HCT116 (cell line): ENCODE data around the gene CACNA2D3. TPM values are rescaled to one million over a fixed set of nuclear protein-coding genes. Genes with fewer than 3 reads are reported as not detected.

Experiments used
- ATAC-seq: fragments of 200-7000 bp; cut with Tn5 transposase; 2 replicates; pipeline ENCODE4 v1.9.1; 2020; ENCODE audit warnings: mild to moderate bottlenecking, moderate library complexity
- BruUV-seq: library from RNA; stranded (reverse); fragments of 400-500 nt; replicated peaks from 2 replicates; lab custom pipeline; 2021; lab: Mats Ljungman, UMichigan
- CTCF ChIA-PET: fragments of 300-600 bp; sonication (Branson Sonifier 250); formaldehyde crosslinking; loops from one replicate; lab custom pipeline; 2021; ENCODE audit warnings: antibody characterized with exemption; lab: Charles Lee
- POLR2A ChIA-PET: fragments of 300-600, 350-600 bp; sonication (Branson Sonifier 250); formaldehyde crosslinking; loops from one replicate; lab custom pipeline; 2021; ENCODE audit warnings: antibody characterized with exemption; lab: Charles Lee
- RAD21 ChIA-PET, 2 experiments: fragments of 300-600 bp; sonication (Branson Sonifier 250); formaldehyde crosslinking; loops; one replicate each; lab custom pipeline; 2023; ENCODE audit warnings: low total read pairs in 2 of 2; ENCODE audit not compliant: uncharacterized antibody in 2 of 2, unreplicated experiment in 2 of 2, low non-redundant PET in 1 of 2; lab: Charles Lee
- DNase-seq: peaks from one replicate; pipeline ENCODE4 v3.0.0-alpha.2; 2010; ENCODE audit warnings: low read depth, low spot score
- H2AFZ ChIP-seq: fragments of 200-600 bp; shearing (Covaris generic), sonication (generic); 2 replicates; pipeline ENCODE4 v1.6.1; 2017; ENCODE audit warnings: low read depth, mixed run types, mixed read lengths, antibody characterized with exemption, low read length; ENCODE audit not compliant: poor library complexity, severe bottlenecking
- H3K27ac ChIP-seq: 2 replicates; pipeline ENCODE4 v1.5.1; 2012; ENCODE audit warnings: low read depth, low read length
- H3K27me3 ChIP-seq: fragments of 200-600 bp; sonication (generic); 2 replicates; pipeline ENCODE4 v1.6.1; 2016; ENCODE audit warnings: mixed run types, low read length, mixed read lengths; ENCODE audit not compliant: insufficient read depth
- H3K36me3 ChIP-seq, 2 experiments: fragments of 200-500 bp in 1 of 2; fragments of 200-600 bp in 1 of 2; sonication (Bioruptor generic) in 1 of 2; sonication (generic) in 1 of 2; 2 replicates each; pipeline versions ENCODE4 v1.5.1 to v1.6.1; 2014 to 2016; ENCODE audit warnings: low read length in 2 of 2, inconsistent platforms in 1 of 2, mixed read lengths in 1 of 2, mixed run types in 1 of 2; ENCODE audit not compliant: insufficient read depth in 2 of 2, control insufficient read depth in 1 of 2
- H3K4me1 ChIP-seq, 2 experiments: fragments of 200-600 bp in 1 of 2; sonication (generic) in 1 of 2; 2 replicates each; pipeline versions ENCODE4 v1.5.1 to v1.6.1; 2012 to 2017; ENCODE audit warnings: low read length in 2 of 2, inconsistent platforms in 1 of 2, mild to moderate bottlenecking in 1 of 2, mixed read lengths in 1 of 2, mixed run types in 1 of 2, moderate library complexity in 1 of 2; ENCODE audit not compliant: insufficient read depth in 2 of 2, control insufficient read depth in 1 of 2
- H3K4me2 ChIP-seq: fragments of 200-600 bp; sonication (generic); 2 replicates; pipeline ENCODE4 v1.6.1; 2017; ENCODE audit warnings: mixed run types, low read length, mixed read lengths
- H3K4me3 ChIP-seq, 2 experiments: fragments of 200-600 bp in 1 of 2; sonication (generic) in 1 of 2; replicated peaks in 1 of 2; 2 replicates each; pipeline ENCODE4 v1.5.1; 2011 to 2016; ENCODE audit warnings: low read length in 2 of 2, control low read depth in 1 of 2, low read depth in 1 of 2, mild to moderate bottlenecking in 1 of 2, mixed read lengths in 1 of 2, mixed run types in 1 of 2
- H3K79me2 ChIP-seq: fragments of 200-600 bp; sonication (generic); 2 replicates; pipeline ENCODE4 v1.6.1; 2017; ENCODE audit warnings: mild to moderate bottlenecking, mixed run types, low read length, moderate library complexity, mixed read lengths; ENCODE audit not compliant: insufficient read depth
- H3K9ac ChIP-seq: fragments of 200-600 bp; sonication (generic); 2 replicates; pipeline ENCODE4 v1.6.1; 2016; ENCODE audit warnings: low read length, mixed read lengths
- H3K9me2 ChIP-seq: fragments of 200-600 bp; sonication (generic), shearing (Covaris generic); 2 replicates; pipeline ENCODE4 v1.6.1; 2017; ENCODE audit warnings: mixed run types, mild to moderate bottlenecking, moderate library complexity; ENCODE audit not compliant: insufficient read depth
- H3K9me3 ChIP-seq, 2 experiments: fragments of 200-500 bp in 1 of 2; fragments of 200-600 bp in 1 of 2; sonication (Bioruptor generic) in 1 of 2; sonication (generic) in 1 of 2; 2 replicates each; pipeline ENCODE4 v1.6.1; 2014 to 2017; ENCODE audit warnings: low read length in 2 of 2, mixed read lengths in 2 of 2, inconsistent platforms in 1 of 2, low read depth in 1 of 2, mild to moderate bottlenecking in 1 of 2, mixed run types in 1 of 2, moderate library complexity in 1 of 2; ENCODE audit not compliant: control insufficient read depth in 1 of 2, insufficient read depth in 1 of 2
- H4K20me1 ChIP-seq: fragments of 200-600 bp; sonication (generic), shearing (Covaris generic); 2 replicates; pipeline ENCODE4 v1.6.1; 2017; ENCODE audit warnings: mixed run types, mild to moderate bottlenecking, moderate library complexity; ENCODE audit not compliant: insufficient read depth
- CEBPB ChIP-seq: IDR thresholded peaks from 2 replicates; pipeline ENCODE4 v1.6.1; 2012; ENCODE audit warnings: low read depth
- EGR1 ChIP-seq: IDR thresholded peaks from 2 replicates; pipeline ENCODE4 v1.6.1; 2012; ENCODE audit warnings: low read depth
- ELF1 ChIP-seq: IDR thresholded peaks from 2 replicates; pipeline ENCODE4 v1.6.1; 2012; ENCODE audit warnings: low read depth, borderline replicate concordance
- EZH2 ChIP-seq: fragments of 200-600 bp; sonication (generic); IDR thresholded peaks from 2 replicates; pipeline ENCODE4 v1.6.1; 2017; ENCODE audit warnings: antibody characterized with exemption, mixed run types
- EZH2phosphoT487 ChIP-seq: fragments of 200-600 bp; IDR thresholded peaks from 2 replicates; pipeline ENCODE4 v1.6.1; 2018; ENCODE audit warnings: antibody characterized with exemption, borderline replicate concordance
- FOSL1 ChIP-seq: IDR thresholded peaks from 2 replicates; pipeline ENCODE4 v1.6.1; 2012; ENCODE audit warnings: low read depth
- POLR2A ChIP-seq: IDR thresholded peaks from 2 replicates; pipeline ENCODE4 v1.7.0; 2011; ENCODE audit warnings: borderline replicate concordance; ENCODE audit not compliant: insufficient read depth, insufficient read length; ENCODE audit errors: extremely low read depth
- RAD21 ChIP-seq: IDR thresholded peaks from 2 replicates; pipeline ENCODE4 v1.6.1; 2012; ENCODE audit warnings: low read depth, mild to moderate bottlenecking
- SIN3A ChIP-seq: IDR thresholded peaks from 2 replicates; pipeline ENCODE4 v1.6.1; 2012; ENCODE audit warnings: low read depth
- SP1 ChIP-seq: IDR thresholded peaks from 2 replicates; pipeline ENCODE4 v1.6.1; 2012; ENCODE audit warnings: low read depth
- SRF ChIP-seq: IDR thresholded peaks from 2 replicates; pipeline ENCODE4 v1.6.1; 2012; ENCODE audit warnings: low read depth
- TCF7L2 ChIP-seq: IDR thresholded peaks from 2 replicates; pipeline ENCODE4 v1.7.0; 2011; ENCODE audit warnings: borderline replicate concordance, inconsistent platforms; ENCODE audit not compliant: insufficient read depth, insufficient read length; ENCODE audit errors: extremely low read depth
- ZFX ChIP-seq: fragments of 450-650 bp; IDR thresholded peaks from 2 replicates; pipeline ENCODE4 v1.6.1; 2017
- ZNF274 ChIP-seq: fragments of 200-500 bp; sonication (Bioruptor generic); IDR thresholded peaks from 2 replicates; pipeline ENCODE4 v1.6.1; 2014; ENCODE audit warnings: mild to moderate bottlenecking, low read depth, low read length, inconsistent platforms
- intact Hi-C: fragments of 100-400 bp; cut with micrococcal nuclease; formaldehyde crosslinking; loops from 2 replicates; pipeline ENCODE4 v1.10.0; 2022
- total RNA-seq: library from RNA; stranded (reverse); gene quantifications from one replicate; pipeline ENCODE4 v1.2.1, GENCODE V29; 2021; ENCODE audit not compliant: unreplicated experiment
- TF ChIP-seq, protein P1 (sequence below): IDR thresholded peaks from 2 replicates; pipeline ENCODE4 v1.6.1; 2012; ENCODE audit warnings: low read depth
- TF ChIP-seq, protein P2 (sequence below): IDR thresholded peaks from 2 replicates; pipeline ENCODE4 v1.6.1; 2011; ENCODE audit warnings: mild to moderate bottlenecking, low read length, moderate library complexity; ENCODE audit not compliant: insufficient replicate concordance; ENCODE audit errors: extremely low read depth
- TF ChIP-seq, protein P3 (sequence below): IDR thresholded peaks from 2 replicates; pipeline ENCODE4 v1.6.1; 2012

Gene CACNA2D3
- total RNA-seq, 1 experiment from 2014 or later, result 0.20 TPM

DNA sequence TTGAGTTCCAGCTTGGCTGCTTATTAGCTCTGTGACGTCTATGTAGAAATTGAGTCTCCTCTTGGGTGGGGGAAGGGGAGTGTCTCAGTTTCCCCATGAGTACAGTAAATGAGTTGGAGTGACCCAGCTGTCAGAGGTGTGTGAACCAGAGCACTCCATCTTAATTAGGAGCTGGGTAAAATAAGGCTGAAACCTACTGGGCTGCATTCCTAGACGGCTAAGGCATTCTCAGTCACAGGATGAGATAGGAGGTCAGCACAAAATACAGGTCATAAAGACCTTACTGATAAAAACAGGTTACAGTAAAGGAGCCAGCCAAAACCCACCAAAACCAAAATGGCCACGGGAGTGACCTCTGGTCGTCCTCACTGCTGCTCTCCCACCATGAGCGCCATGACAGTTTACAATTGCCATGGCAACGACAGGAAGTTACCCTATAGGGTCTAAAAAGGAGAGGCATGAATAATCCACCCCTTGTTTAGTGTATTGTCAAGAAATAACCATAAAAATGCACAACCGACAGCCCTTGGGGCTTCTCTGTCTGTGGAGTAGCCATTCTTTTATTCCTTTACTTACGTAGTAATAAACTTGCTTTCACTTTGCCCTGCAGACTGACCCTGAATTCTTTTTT, 222.4 kb downstream of the CACNA2D3 start:
- TF ChIP-seq, protein P1, sequence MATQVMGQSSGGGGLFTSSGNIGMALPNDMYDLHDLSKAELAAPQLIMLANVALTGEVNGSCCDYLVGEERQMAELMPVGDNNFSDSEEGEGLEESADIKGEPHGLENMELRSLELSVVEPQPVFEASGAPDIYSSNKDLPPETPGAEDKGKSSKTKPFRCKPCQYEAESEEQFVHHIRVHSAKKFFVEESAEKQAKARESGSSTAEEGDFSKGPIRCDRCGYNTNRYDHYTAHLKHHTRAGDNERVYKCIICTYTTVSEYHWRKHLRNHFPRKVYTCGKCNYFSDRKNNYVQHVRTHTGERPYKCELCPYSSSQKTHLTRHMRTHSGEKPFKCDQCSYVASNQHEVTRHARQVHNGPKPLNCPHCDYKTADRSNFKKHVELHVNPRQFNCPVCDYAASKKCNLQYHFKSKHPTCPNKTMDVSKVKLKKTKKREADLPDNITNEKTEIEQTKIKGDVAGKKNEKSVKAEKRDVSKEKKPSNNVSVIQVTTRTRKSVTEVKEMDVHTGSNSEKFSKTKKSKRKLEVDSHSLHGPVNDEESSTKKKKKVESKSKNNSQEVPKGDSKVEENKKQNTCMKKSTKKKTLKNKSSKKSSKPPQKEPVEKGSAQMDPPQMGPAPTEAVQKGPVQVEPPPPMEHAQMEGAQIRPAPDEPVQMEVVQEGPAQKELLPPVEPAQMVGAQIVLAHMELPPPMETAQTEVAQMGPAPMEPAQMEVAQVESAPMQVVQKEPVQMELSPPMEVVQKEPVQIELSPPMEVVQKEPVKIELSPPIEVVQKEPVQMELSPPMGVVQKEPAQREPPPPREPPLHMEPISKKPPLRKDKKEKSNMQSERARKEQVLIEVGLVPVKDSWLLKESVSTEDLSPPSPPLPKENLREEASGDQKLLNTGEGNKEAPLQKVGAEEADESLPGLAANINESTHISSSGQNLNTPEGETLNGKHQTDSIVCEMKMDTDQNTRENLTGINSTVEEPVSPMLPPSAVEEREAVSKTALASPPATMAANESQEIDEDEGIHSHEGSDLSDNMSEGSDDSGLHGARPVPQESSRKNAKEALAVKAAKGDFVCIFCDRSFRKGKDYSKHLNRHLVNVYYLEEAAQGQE, result no peak
- no peak for TF ChIP-seq EZH2
- no peak for TF ChIP-seq SP1
- TF ChIP-seq, protein P2, sequence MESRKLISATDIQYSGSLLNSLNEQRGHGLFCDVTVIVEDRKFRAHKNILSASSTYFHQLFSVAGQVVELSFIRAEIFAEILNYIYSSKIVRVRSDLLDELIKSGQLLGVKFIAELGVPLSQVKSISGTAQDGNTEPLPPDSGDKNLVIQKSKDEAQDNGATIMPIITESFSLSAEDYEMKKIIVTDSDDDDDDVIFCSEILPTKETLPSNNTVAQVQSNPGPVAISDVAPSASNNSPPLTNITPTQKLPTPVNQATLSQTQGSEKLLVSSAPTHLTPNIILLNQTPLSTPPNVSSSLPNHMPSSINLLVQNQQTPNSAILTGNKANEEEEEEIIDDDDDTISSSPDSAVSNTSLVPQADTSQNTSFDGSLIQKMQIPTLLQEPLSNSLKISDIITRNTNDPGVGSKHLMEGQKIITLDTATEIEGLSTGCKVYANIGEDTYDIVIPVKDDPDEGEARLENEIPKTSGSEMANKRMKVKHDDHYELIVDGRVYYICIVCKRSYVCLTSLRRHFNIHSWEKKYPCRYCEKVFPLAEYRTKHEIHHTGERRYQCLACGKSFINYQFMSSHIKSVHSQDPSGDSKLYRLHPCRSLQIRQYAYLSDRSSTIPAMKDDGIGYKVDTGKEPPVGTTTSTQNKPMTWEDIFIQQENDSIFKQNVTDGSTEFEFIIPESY, result no peak
- no peak for TF ChIP-seq ELF1
- TF ChIP-seq, protein P3, sequence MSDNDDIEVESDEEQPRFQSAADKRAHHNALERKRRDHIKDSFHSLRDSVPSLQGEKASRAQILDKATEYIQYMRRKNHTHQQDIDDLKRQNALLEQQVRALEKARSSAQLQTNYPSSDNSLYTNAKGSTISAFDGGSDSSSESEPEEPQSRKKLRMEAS, result no peak
- no peak for TF ChIP-seq FOSL1
- no peak for TF ChIP-seq ZFX
- no peak for TF ChIP-seq CEBPB
- no peak for TF ChIP-seq SIN3A
- no peak for TF ChIP-seq SRF
- TF ChIP-seq POLR2A, result no peak
- TF ChIP-seq ZNF274, result no peak
- TF ChIP-seq TCF7L2, result no peak
- TF ChIP-seq EZH2phosphoT487, result no peak
- no peak for TF ChIP-seq RAD21
- TF ChIP-seq EGR1, result no peak
- Histone ChIP-seq H2AFZ (no peak overlapping the region), H3K27me3 (peaks cover 22% of the 10 kb centered on the region; the same call in 1 of the 2 replicates), H3K9me2 (no peaks in the 10 kb centered on the region), H3K27ac (no peak overlapping the region), H3K79me2 (no peaks in the 10 kb centered on the region), H3K9me3 (no peaks in the 10 kb centered on the region), H3K9ac (no peak overlapping the region), H3K4me2 (no peak overlapping the region), H3K4me1 (no peaks in the 10 kb centered on the region), H4K20me1 (no peaks in the 10 kb centered on the region), H3K36me3 (no peaks in the 10 kb centered on the region), H3K4me3 (no peak overlapping the region)
- DNase-seq, result no peak
- ChIA-PET CTCF (no interaction called here), RAD21 (no interaction called here), POLR2A (no interaction called here)
- ATAC-seq, result no peak
- intact Hi-C loops, result no loop called here
- BruUV-seq, result no TSS peak
